Measurements from ENCODE around the gene NAA25. TPM values are rescaled to one million over a fixed set of nuclear protein-coding genes. Genes with fewer than 3 reads are reported as not detected.
"Not testable (repeated sequence)": the region's sequence is repeated elsewhere in the genome, so short reads cannot be mapped to it uniquely, and the experiment has no call there.

NAA25 gene
- total RNA-seq, 1 experiment from 2014 or later: 70.5 TPM

DNA sequence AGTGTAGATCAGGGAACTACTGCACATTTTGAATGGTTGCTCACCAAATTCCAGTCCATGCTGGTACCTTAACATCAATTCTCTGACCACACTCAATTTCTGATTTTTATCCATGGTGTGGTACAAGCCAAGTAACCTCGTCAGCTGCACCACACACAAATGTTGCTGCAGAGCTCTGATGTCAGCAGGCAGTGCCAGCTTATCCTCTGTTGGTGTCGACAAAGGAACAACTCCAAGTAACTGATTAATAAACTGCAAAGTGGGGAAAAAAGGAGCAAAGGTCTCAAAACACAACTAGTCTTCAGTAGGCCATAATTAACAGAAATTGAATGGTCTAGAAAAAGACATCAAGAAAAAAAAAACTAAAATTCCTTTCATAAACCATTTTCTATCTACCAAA is 47.4 kb downstream of the NAA25 start:
- intact Hi-C loops (cut with micrococcal nuclease; ENCODE audit: unreplicated experiment): no loop called here
- Histone ChIP-seq H3K36me3 (ENCODE audit: insufficient read depth, low read length, poor library complexity, severe bottlenecking) (peaks cover 71% of the 10 kb centered on the region), H3K9me3 (ENCODE audit: low read depth, low read length, poor library complexity, severe bottlenecking) (no peaks in the 10 kb centered on the region), H3K4me1 (ENCODE audit: insufficient read depth, low read length, poor library complexity, severe bottlenecking) (no peaks in the 10 kb centered on the region), H3K4me3 (ENCODE audit: low read depth, low read length, poor library complexity, severe bottlenecking) (no peak overlapping the region), H3K27me3 (replicated peaks; ENCODE audit: insufficient read depth, low read depth, low read length, poor library complexity) (no peaks in the 10 kb centered on the region), H3K27ac (ENCODE audit: low read depth, low read length, poor library complexity, severe bottlenecking) (no peak overlapping the region)
- CTCF ChIA-PET: no interaction called here
- TF ChIP-seq EZH2 (IDR thresholded peaks at IDR 0.05; ENCODE audit: borderline replicate concordance, low read depth, low read length, poor library complexity, severe bottlenecking) (no peak), CTCF (conservative IDR thresholded peaks at IDR 0.05; ENCODE audit: low read depth, low read length) (no peak)
- BruUV-seq (replicated peaks): no TSS peak
- POLR2A ChIA-PET (ENCODE audit: low non-redundant PET): no interaction called here
- no peak for DNase-seq (ENCODE audit: low spot score)

GRCh38 chr12:112049351-112049750 is 59.2 kb downstream of the NAA25 start:
- POLR2A ChIA-PET (ENCODE audit: low non-redundant PET): interaction anchor here (0.6 kb wide), 1 partner anchor 10 kb away, joined by 4 read pairs; no protein-coding TSS in a partner anchor
- Histone ChIP-seq H3K4me3 (ENCODE audit: low read depth, low read length, poor library complexity, severe bottlenecking) (peak overlapping the region; percentile 8), H3K27me3 (replicated peaks; ENCODE audit: insufficient read depth, low read depth, low read length, poor library complexity) (no peaks in the 10 kb centered on the region), H3K36me3 (ENCODE audit: insufficient read depth, low read length, poor library complexity, severe bottlenecking) (peaks cover 78% of the 10 kb centered on the region), H3K27ac (ENCODE audit: low read depth, low read length, poor library complexity, severe bottlenecking) (peak overlapping the region; percentile 39), H3K9me3 (ENCODE audit: low read depth, low read length, poor library complexity, severe bottlenecking) (no peaks in the 10 kb centered on the region), H3K4me1 (ENCODE audit: insufficient read depth, low read length, poor library complexity, severe bottlenecking) (peaks cover 24% of the 10 kb centered on the region)
- no TSS peak for BruUV-seq (replicated peaks)
- CTCF ChIA-PET: no interaction called here
- TF ChIP-seq EZH2 (IDR thresholded peaks at IDR 0.05; ENCODE audit: borderline replicate concordance, low read depth, low read length, poor library complexity, severe bottlenecking) (no peak), CTCF (conservative IDR thresholded peaks at IDR 0.05; ENCODE audit: low read depth, low read length) (no peak)
- intact Hi-C loops (cut with micrococcal nuclease; ENCODE audit: unreplicated experiment): no loop called here
- DNase-seq (ENCODE audit: low spot score): peak; percentile 73

DNA sequence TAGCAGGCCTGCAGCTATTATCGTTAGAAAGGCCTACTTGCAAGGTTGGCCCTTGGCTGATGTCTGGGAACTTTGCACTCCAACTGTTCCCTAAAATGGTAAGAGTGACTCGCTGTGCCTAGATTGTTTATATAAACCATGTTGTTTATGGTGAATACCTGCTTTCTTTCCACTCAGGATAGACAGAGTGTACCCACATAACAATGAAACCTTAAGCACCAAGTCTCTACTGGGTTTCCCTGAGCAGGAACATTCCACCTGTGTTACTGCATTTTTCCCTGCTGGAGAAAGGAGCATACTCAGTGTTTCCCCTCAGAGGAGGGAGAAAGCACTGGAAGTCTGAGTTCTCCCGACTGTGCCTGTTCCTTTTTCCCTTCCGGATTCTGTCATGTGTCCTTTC is 62.6 kb downstream of the NAA25 start:
- DNase-seq (ENCODE audit: low spot score): no peak
- ChIA-PET CTCF (no interaction called here), POLR2A (ENCODE audit: low non-redundant PET) (no interaction called here)
- BruUV-seq (replicated peaks): no TSS peak
- peaks cover 76% of the 10 kb centered on the region for H3K36me3 ChIP-seq (ENCODE audit: insufficient read depth, low read length, poor library complexity, severe bottlenecking)
- peaks cover 24% of the 10 kb centered on the region for H3K4me1 ChIP-seq (ENCODE audit: insufficient read depth, low read length, poor library complexity, severe bottlenecking)
- no peaks in the 10 kb centered on the region for H3K9me3 ChIP-seq (ENCODE audit: low read depth, low read length, poor library complexity, severe bottlenecking)
- intact Hi-C loops (cut with micrococcal nuclease; ENCODE audit: unreplicated experiment): no loop called here
- TF ChIP-seq CTCF (conservative IDR thresholded peaks at IDR 0.05; ENCODE audit: low read depth, low read length) (no peak), EZH2 (IDR thresholded peaks at IDR 0.05; ENCODE audit: borderline replicate concordance, low read depth, low read length, poor library complexity, severe bottlenecking) (no peak)
- H3K27me3 ChIP-seq (replicated peaks; ENCODE audit: insufficient read depth, low read depth, low read length, poor library complexity): no peaks in the 10 kb centered on the region
- H3K4me3 ChIP-seq (ENCODE audit: low read depth, low read length, poor library complexity, severe bottlenecking): no peak overlapping the region
- H3K27ac ChIP-seq (ENCODE audit: low read depth, low read length, poor library complexity, severe bottlenecking): no peak overlapping the region

- H3K4me1 ChIP-seq (ENCODE audit: insufficient read depth, low read length, poor library complexity, severe bottlenecking); DNase-seq (ENCODE audit: low spot score); POLR2A ChIA-PET (ENCODE audit: low non-redundant PET); CTCF ChIA-PET; H3K27me3 ChIP-seq (replicated peaks; ENCODE audit: insufficient read depth, low read depth, low read length, poor library complexity); H3K9me3 ChIP-seq (ENCODE audit: low read depth, low read length, poor library complexity, severe bottlenecking); H3K4me3 ChIP-seq (ENCODE audit: low read depth, low read length, poor library complexity, severe bottlenecking); H3K27ac ChIP-seq (ENCODE audit: low read depth, low read length, poor library complexity, severe bottlenecking); BruUV-seq (replicated peaks): not testable (repeated sequence)
- peaks cover 88% of the 10 kb centered on the region for H3K36me3 ChIP-seq (ENCODE audit: insufficient read depth, low read length, poor library complexity, severe bottlenecking)
- intact Hi-C loops (cut with micrococcal nuclease; ENCODE audit: unreplicated experiment): loop anchor here (5.0 kb wide), 1 partner anchor 46 kb away; no protein-coding TSS in a partner anchor
Measured at GRCh38 chr12:112036614-112037013, 72.0 kb downstream of the NAA25 start.
